NOMO-1 treated with DMSO at 0.1 percent for 48 hours (cell line): Measurements from ENCODE around the gene BTLA.
"Not testable (repeated sequence)": the region's sequence is repeated elsewhere in the genome, so short reads cannot be mapped to it uniquely, and the experiment has no call there.

ENCODE experiments used
- DNase-seq: peaks from one replicate; lab custom pipeline; 2025; ENCODE audit not compliant: unreplicated experiment; lab: John Stamatoyannopoulos, UW

Gene BTLA

DNA sequence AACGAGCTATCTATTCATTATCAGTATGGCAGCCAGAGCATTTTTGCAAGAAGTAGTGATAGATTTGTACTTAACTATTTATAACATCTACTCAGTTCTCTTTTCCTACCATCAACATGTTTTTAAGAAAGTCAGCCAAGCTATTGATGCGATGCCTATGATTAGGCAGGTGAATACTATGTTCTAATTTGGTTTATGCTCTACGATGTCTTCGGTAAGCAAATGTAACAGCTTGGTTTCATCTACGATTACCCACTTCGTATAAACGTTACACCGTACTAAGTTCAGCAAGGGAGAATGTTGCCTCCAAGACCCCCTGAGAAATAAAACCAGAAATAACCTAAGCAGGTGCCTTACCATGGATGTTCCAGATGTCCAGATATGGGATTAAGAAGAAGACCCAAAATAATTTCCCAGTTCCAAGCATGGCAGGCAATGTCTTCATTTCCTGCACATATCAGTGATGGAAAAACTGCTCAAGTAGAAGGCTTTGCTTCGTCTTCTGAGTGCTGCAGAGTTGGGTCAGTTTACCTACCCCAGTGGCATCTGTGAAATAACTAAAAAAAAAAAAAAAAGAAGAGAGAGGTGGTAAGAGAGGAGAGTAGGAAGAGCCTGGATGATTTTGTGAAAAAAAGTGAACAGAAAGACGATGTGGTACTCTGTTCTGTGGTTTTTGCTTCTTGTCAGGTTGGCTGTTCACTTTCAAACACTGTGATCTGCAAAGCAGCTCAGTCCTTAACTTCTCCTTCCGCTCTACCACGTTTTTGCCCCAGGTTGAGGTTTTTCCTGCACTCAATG is at the start of gene BTLA:
Gene BTLA (minus strand): TSS at position 559 of the 798 bp plus-strand sequence. CDS start 114 bp downstream, at position 445.
- DNase-seq = peak; percentile 61

DNA sequence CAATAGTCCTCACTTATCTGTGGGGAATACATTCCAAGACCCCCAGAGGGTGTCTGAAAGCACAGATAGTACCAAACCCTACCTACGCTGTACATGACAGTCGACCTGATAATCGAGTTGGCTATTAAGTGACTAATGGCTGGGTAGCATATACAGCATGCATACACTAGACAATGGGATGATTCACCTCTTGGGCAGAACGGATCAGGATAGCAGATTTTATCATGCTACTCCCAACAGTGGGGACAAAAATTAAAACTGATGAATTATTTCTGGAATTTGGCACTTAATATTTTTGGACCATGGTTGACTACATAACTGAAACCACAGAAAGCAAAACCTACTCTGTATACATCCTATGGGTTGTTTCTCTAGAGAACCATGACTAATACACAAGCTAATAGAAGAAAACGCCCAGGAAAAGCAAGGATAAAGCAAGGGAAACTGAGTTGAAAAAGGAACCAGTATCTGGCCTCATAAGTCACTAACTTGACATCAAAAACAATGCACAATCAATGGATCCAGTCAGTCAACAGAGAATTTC is 47.0 kb upstream of the BTLA start:
- no peak for DNase-seq

DNA sequence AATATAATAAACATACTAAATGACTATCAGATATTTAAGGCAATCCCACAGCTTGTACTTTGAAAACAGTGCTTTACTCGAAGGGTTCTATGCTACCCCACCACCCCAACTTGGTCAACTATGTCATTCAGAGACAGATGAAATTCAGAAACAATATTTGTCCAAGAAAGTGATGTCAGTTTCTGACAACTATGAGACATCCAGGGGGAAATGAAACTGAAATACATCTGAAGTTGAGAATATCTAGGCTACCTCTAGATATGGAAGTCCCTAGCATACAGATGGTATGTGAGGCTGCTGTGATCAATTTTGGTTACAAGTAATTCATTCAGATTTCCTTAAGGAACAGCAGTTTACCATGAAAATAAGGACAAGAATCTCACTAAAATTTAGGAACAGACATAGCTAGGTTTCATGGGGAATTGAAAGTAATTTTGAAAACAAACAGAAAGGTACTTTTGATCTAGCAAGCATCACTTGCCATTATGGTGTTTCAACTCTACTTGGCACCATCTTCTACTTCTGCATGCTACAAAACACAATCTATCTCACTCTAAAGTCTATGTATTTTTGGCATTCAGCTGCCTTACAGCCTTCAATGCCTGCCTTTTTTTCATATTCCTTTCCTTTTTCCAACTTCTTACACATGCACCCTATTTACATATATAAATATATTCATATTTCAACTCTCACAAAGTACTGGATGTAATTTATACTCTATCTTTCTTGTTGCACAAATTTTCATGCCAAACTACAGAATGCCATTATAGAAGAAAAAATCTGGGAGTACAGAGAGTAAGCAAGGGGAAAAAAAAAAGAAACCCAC is 40.8 kb upstream of the BTLA start:
- DNase-seq = peak; percentile 18

DNA sequence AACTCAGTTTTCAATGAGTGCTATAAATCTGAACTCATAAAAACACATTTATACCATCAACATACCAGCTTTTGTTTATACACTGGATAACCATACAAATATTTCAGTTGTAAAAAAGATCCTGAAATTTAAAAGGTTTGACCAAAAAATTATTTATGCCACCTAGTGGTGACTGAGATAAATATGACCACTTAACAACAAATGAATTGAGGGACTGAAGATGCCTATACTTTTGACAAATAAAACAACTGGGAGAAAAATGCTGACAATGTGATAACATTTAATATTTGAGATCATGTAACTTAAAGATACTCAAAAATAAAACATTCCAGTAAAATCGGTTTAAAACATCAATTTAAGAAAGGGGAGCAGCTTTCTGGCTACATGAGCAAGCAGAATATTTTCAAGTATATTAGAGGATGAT is 32.1 kb upstream of the BTLA start:
- DNase-seq = peak; percentile 29

DNA sequence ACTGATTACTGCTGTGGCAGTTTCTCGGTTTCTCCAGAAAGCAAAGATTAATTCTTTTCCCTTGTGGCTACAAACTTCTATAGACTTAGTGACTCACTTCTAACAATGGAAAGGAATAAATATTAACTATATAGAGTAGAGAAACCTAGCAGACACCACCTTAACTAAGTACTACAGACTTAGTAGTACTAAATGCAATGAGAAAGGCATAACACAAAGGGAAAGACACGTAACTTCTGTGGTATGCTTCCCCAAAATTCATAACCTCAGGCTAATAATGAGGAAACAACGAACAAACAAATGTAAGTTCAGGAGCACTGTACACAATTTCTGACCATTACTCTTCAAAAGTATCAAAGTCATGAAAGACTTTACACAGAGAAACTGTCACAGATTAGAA is 31.3 kb upstream of the BTLA start:
- no peak for DNase-seq

- DNase-seq = not testable (repeated sequence)
Observed at GRCh38 chr3:112524127-112524526, 24.9 kb upstream of the BTLA start.

DNA sequence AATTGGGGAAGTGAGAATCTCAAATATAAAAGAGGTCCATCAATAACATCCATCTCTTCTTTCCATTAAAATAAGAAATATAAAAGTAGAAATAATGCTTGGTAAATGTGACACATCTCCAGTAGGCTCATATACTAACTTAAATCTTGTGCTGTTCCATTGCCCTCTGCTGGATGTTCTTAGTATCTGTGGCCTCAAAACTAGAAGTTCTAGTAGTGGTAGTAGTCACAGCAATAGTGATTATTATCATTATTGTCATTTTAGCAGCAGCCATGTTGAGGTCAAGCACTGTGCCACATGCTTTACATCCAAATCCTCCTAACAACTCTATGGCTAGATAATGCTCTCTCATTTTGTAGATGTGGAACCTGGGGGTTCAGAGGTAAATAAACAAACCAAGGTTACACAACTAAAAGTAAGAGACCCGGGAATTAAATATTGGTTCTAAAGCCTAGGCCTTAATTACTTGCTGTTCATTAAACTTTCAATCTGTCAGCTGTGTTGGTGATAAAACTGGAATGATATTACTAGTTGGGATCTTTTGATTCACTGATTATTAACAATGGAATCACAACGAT is 20.2 kb upstream of the BTLA start:
- peak; percentile 87 for DNase-seq

- DNase-seq = peak; percentile 5
Observed at GRCh38 chr3:112518970-112519369, 19.7 kb upstream of the BTLA start.

- DNase-seq = no peak
Observed at GRCh38 chr3:112514527-112515128, 15.4 kb upstream of the BTLA start.

DNA sequence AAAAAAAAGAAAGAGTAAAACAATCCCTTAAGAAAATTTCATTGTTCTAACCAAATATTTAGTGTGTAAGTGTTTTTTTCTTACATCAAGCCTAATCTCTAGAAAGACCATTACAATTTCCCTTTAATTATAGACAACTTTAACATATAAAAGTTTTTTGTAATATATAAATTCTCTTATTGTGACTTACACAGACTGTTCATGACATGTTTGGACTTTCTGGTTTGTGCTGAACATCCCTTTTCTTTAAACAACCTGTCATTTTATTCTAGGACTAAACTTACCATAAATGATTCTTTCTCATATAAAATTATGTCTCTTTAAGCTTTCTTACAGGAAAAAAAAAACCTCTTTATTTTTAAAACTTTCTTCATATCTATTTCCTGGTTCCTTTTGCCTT is 13.0 kb upstream of the BTLA start:
- DNase-seq = no peak

DNA sequence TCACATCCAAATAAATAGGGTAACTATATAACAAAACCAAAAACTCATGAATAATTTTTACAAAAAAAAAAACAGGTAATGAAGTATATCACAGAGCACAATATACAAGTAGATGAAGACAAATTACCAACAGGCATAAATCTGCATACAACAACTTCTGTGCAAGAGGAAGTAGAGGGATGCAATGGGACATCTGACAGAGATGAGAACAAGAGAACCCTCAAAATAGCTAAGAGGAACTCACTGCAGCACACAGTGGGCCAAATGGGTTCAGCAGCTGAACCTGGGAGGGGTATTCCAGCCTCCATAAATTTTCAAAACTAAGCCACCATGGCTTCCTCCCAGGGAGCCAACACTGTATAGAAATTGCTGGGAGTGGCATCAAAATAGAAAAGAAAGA is 9.6 kb upstream of the BTLA start:
- DNase-seq = peak; percentile 30

DNA sequence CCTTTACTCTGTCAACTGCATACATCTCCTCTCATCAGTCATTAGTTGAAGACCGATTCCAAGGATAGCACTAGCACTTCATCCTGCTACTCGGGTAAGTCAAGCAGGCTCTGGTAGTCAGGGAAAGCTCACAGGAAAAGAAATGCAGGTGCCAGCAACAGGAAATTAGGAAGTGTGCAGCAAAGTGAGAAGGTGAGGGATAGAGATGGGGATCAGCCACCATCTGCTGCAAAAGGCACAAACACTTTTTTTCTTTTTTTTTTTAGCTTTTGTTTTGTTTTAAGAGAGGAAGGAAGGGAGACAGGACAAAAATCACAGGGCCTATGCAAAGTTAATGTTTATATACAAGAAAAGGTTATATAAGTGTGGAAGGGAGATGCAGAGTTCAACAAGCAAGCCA is 9.0 kb upstream of the BTLA start:
- DNase-seq = no peak

DNA sequence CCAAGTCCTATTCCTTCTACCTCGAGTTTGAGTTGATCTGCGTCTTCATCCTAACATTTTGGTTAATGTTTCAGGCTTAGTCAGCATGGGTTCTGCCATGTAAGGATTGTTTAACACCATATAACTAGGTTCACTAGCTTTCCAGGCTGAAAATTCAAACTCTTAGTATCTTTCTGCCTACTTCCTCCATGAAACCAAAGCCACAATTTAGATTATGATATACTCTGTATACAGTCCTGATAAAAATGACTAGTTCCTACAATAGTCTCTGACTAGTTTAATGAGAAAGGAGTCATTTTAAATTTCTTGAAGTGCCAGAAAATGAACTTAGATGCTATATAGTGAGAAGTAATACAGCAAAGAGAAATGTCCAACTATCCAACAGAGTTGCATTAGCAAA is 6.6 kb upstream of the BTLA start:
- peak; percentile 29 for DNase-seq

- no peak for DNase-seq
Observed at GRCh38 chr3:112504123-112504522, 4.9 kb upstream of the BTLA start.

GRCh38 chr3:112503304-112503972 is 4.2 kb upstream of the BTLA start:
- DNase-seq = no peak

DNA sequence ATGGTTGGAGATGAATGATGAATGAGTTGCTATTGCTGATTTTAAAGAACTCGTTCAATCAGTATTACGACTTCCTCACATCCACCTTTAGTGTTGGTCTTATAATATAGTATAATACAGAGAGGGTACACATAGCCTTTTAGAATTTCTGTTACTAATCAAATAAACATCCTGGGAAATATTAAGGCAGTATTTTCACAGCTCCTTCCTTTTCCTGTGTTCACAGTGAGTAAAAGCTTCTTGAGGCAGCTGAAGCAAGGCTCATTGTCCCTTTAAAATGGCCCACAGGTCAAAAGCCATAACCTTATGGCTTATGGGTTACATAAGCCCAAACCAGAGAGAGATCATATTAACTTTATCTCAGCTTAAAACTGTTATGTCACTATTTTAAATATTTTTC is 1.3 kb upstream of the BTLA start:
- DNase-seq = no peak

DNA sequence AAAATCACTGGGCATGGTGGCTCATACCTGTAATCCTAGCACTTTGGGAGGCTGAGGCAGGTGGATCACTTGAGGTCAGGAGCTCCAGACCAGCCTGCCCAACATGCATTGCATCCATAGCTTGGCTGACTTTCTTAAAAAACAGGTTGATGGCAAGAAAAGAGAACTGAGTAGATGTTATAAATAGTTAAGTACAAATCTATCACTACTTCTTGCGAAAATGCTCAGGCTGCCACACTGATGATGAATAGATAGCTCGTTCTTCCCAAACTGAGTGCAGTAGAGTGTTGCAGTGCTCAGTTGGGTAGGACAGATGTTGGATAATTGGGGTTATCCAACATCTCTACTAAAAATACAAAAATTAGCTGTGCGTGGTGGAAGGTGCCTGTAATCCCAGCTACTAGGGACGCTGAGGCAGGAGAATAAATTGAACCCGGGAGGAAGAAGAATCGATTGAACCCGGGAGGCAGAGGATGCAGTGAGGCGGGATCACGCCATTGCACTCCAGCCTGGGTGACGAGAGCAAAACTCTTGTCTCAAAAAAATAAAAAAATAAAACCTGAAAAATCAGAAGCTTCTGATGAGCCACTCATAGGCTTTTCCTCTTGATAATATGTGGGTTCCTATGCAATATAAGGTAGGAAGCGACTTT is 1.2 kb downstream of the BTLA start:
- peak; percentile 89 for DNase-seq

DNA sequence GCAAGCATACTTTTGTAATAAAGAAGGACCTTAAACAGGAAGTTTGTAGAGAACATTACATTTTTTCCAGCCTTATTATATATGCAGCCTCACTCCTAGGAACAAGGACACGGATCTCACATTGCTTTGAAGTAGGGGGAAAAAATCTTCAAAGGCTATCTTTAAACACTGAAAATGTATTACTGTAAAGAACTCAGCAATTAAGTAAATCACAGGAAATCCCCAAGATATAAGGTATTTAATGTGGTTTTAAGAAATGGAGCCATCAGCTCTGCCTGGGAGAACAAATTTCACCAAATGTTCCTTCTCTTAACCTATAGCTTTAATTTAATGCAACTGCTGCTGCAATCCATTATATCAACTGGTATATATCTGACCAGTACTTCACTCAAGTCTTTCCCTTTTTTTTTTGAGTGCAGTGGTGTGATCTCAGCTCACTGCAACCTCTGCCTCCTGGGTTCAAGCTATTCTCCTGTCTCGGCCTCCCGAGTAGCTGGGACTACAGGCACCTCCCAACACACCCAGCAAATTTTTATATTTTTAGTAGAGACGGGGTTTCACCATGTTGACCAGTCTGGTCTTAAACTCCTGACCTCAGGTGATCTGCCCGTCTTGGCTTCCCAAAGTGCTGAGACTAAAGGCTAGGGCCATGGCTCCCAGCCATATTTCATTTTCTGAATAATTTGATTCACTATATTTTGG is 2.8 kb downstream of the BTLA start:
- DNase-seq = no peak

DNA sequence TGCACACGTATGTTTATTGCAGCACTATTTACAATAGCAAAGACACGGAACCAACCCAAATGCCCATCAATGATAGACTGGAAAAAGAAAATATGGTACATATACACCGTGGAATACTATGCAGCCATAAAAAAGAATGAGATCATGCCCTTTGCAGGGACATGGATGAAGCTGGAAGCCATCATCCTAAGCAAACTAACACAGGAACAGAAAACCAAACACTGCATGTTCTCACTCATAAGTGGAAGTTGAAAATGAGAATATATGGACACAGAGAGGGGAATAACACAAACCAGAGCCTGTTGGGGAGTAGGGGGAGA is 4.9 kb downstream of the BTLA start:
- DNase-seq = not testable (repeated sequence)

- DNase-seq = no peak
Observed at GRCh38 chr3:112492124-112492523, 7.1 kb downstream of the BTLA start.
